Panc1 (cell line): Measurements from ENCODE around the gene SCNN1G. TPM values are rescaled to one million over a fixed set of nuclear protein-coding genes. Genes with fewer than 3 reads are reported as not detected.

ENCODE experiments used
- ATAC-seq: fragments of 200-7000 bp; cut with Tn5 transposase; 2 replicates; pipeline ENCODE4 v1.9.1; 2020; ENCODE audit warnings: mild to moderate bottlenecking, moderate library complexity
- BruUV-seq: library from RNA; stranded (reverse); fragments of 400-500 nt; replicated peaks from 2 replicates; lab custom pipeline; 2021; lab: Mats Ljungman, UMichigan
- CTCF ChIA-PET: fragments of 300-600 bp; sonication (Branson Sonifier 250); formaldehyde crosslinking; loops from one replicate; lab custom pipeline; 2022; ENCODE audit warnings: antibody characterized with exemption; lab: Charles Lee
- POLR2A ChIA-PET: fragments of 300-600 bp; sonication (Branson Sonifier 250); formaldehyde crosslinking; loops from one replicate; lab custom pipeline; 2022; ENCODE audit warnings: antibody characterized with exemption; lab: Charles Lee
- DNase-seq: peaks from one replicate; pipeline ENCODE4 v3.0.0-alpha.2; 2010; ENCODE audit warnings: low read depth, low spot score
- H3K27ac ChIP-seq: 2 replicates; pipeline ENCODE4 v1.5.1; 2011; ENCODE audit warnings: mild to moderate bottlenecking, low read length, inconsistent platforms
- H3K27me3 ChIP-seq: fragments of 200-500 bp; sonication (Bioruptor generic); 2 replicates; pipeline ENCODE4 v1.6.0; 2014; ENCODE audit warnings: low read length, inconsistent platforms; ENCODE audit not compliant: control insufficient read depth, insufficient read depth
- H3K36me3 ChIP-seq: fragments of 200-500 bp; sonication (Bioruptor generic); 2 replicates; pipeline ENCODE4 v1.5.1; 2014; ENCODE audit warnings: inconsistent platforms, mild to moderate bottlenecking, low read length, moderate library complexity; ENCODE audit not compliant: control insufficient read depth, insufficient read depth
- H3K4me1 ChIP-seq: 2 replicates; pipeline ENCODE4 v1.5.1; 2011; ENCODE audit warnings: inconsistent platforms, mild to moderate bottlenecking, low read length, moderate library complexity; ENCODE audit not compliant: control insufficient read depth, insufficient read depth
- H3K4me3 ChIP-seq, 2 experiments: 2 replicates each; pipeline ENCODE4 v1.5.1; 2011 to 2012; ENCODE audit warnings: low read depth in 2 of 2, low read length in 2 of 2, mild to moderate bottlenecking in 2 of 2, inconsistent platforms in 1 of 2, moderate library complexity in 1 of 2
- H3K9me3 ChIP-seq: fragments of 200-500 bp; sonication (Bioruptor generic); 2 replicates; pipeline ENCODE4 v1.5.1; 2014; ENCODE audit warnings: low read depth, mild to moderate bottlenecking, inconsistent platforms, low read length, moderate library complexity; ENCODE audit not compliant: control insufficient read depth, insufficient read depth
- CTCF ChIP-seq: fragments of 450-650 bp; IDR thresholded peaks from 2 replicates; pipeline ENCODE4 v1.5.1; 2017; ENCODE audit warnings: mild to moderate bottlenecking
- POLR2AphosphoS5 ChIP-seq: IDR thresholded peaks from 2 replicates; pipeline ENCODE4 v1.6.1; 2012; ENCODE audit warnings: mild to moderate bottlenecking, low read depth, low read length, moderate library complexity
- REST ChIP-seq, 2 experiments: IDR thresholded peaks; 2 replicates each; pipeline ENCODE4 v1.6.1; 2011 to 2012; ENCODE audit warnings: low read depth in 2 of 2, control low read depth in 1 of 2, low read length in 1 of 2, mild to moderate bottlenecking in 1 of 2, moderate library complexity in 1 of 2; ENCODE audit not compliant: insufficient read depth in 1 of 2
- SIN3A ChIP-seq: IDR thresholded peaks from 2 replicates; pipeline ENCODE4 v1.6.1; 2012; ENCODE audit warnings: low read depth, mild to moderate bottlenecking, low read length, moderate library complexity, borderline replicate concordance; ENCODE audit not compliant: insufficient read depth
- TCF7L2 ChIP-seq: IDR thresholded peaks from 2 replicates; pipeline ENCODE4 v1.6.1; 2011; ENCODE audit warnings: mild to moderate bottlenecking, low read depth, low read length, inconsistent platforms
- in situ Hi-C: cut with HindIII; loops from 2 replicates; pipeline ENCODE4 v1.10.0; 2016; ENCODE audit warnings: low sequenced_read_pairs, low pct_unique_long_range_greater_than_20kb
- intact Hi-C: fragments of 100-400 bp; cut with micrococcal nuclease; formaldehyde crosslinking; loops from one replicate; pipeline ENCODE4 v1.10.0; 2022; ENCODE audit not compliant: unreplicated experiment
- total RNA-seq: library from RNA; stranded (reverse); gene quantifications from one replicate; pipeline ENCODE4 v1.2.1, GENCODE V29; 2021; ENCODE audit not compliant: unreplicated experiment

SCNN1G gene
- total RNA-seq, 1 experiment from 2014 or later = 3.4 TPM

GRCh38 chr16:23148166-23148512, 34.4 kb upstream of the SCNN1G start:
- Histone ChIP-seq H3K9me3 (no peaks in the 10 kb centered on the region), H3K4me3 (peak overlapping the region; percentile 80 to 86), H3K27me3 (no peaks in the 10 kb centered on the region), H3K27ac (peak overlapping the region; percentile 87), H3K4me1 (peaks cover 40% of the 10 kb centered on the region), H3K36me3 (no peaks in the 10 kb centered on the region; the same call in 1 of the 2 replicates)
- no peak for ATAC-seq
- intact Hi-C loops (no loop called here), in situ Hi-C loops (no loop called here)
- TF ChIP-seq TCF7L2 = no peak
- TF ChIP-seq POLR2AphosphoS5 = no peak
- no peak for TF ChIP-seq REST (IDR thresholded peaks at IDR 0.05; ENCODE audit: insufficient read depth in 1 of 2, low read depth in 2 of 2, low read length in 1 of 2)
- TF ChIP-seq SIN3A = no peak
- no peak for TF ChIP-seq CTCF
- CTCF ChIA-PET = no interaction called here
- no peak for DNase-seq
- POLR2A ChIA-PET = no interaction called here
- BruUV-seq = no TSS peak

GRCh38 chr16:23148513-23149266, 33.9 kb upstream of the SCNN1G start:
- POLR2A ChIA-PET = no interaction called here
- Histone ChIP-seq H3K9me3 (no peaks in the 10 kb centered on the region), H3K27ac (peak overlapping the region; percentile 87), H3K4me1 (peaks cover 35% of the 10 kb centered on the region), H3K36me3 (no peaks in the 10 kb centered on the region; the same call in 1 of the 2 replicates), H3K27me3 (no peaks in the 10 kb centered on the region), H3K4me3 (peak overlapping the region; percentile 80 to 86)
- no TSS peak for BruUV-seq
- DNase-seq = no peak
- ATAC-seq = peak; percentile 64
- CTCF ChIA-PET = no interaction called here
- in situ Hi-C loops (no loop called here), intact Hi-C loops (no loop called here)
- TF ChIP-seq POLR2AphosphoS5 (0 out of 2 replicates have a peak, but pooled peaks have one; percentile 24), REST (IDR thresholded peaks at IDR 0.05; ENCODE audit: insufficient read depth in 1 of 2, low read depth in 2 of 2, low read length in 1 of 2) (no peak), CTCF (no peak), TCF7L2 (peak; percentile 75; the same call in 1 of the 2 replicates), SIN3A (0 out of 2 replicates have a peak, but pooled peaks have one; percentile 43)
